ENCODE results near the gene SORCS1.

The SORCS1 gene

DNA sequence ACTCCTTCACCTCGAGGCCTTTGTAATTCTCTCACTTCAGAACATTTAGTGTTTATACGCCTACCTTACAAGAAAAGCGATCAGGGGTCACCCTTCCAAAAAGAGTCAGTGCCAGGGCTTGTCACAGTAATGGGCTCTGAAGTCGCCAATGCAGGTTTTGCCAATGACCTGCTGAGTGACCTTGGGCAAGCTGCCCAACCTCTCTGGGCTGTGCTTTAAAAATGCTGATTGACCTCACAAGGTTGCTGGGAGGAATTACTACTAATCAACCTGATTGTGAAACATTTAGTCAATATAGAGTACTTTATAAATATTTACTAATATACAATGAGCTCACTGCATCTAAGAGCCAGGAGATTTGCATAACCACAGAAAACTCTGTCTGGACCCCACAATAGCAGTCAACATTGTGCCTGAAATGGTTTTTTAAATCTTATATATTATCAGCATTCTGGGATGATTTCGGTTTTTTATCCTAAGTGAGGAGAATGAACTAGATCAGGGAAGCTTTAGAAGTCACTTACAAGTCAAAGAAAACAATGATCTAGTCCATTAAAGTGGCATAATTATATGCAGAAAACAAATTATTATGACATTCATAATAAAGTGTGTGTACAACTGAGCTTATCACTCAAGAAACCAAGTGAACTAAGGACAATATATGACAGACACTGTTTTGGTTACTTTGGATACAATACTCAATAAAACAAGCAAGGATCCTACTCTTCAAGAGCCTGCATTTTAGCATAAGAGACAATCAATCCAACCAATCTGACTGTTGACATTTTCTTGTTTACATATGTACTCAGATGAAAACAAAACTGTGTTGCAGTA, 290.5 kb downstream of the SORCS1 start:
- DNase-seq: no peak

DNA sequence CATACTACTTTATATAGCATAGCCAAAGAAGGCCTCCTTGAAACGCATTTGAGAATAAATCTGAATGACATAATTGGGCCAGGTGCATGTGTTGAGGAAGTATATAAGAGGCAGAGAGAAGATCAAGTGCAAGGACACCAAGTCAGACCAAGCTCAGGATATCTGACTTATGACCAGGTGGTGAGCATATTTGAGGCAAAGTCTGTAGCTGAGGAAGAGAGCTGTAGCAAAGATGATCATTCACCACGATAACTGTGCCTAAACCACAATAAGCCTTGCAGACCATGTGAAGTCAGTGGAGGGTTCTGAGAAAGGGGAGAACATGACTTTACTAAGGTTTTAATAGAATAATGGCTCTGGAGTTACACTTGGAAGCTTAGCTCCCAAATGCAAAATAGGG, 292.3 kb downstream of the SORCS1 start:
- DNase-seq: no peak

DNA sequence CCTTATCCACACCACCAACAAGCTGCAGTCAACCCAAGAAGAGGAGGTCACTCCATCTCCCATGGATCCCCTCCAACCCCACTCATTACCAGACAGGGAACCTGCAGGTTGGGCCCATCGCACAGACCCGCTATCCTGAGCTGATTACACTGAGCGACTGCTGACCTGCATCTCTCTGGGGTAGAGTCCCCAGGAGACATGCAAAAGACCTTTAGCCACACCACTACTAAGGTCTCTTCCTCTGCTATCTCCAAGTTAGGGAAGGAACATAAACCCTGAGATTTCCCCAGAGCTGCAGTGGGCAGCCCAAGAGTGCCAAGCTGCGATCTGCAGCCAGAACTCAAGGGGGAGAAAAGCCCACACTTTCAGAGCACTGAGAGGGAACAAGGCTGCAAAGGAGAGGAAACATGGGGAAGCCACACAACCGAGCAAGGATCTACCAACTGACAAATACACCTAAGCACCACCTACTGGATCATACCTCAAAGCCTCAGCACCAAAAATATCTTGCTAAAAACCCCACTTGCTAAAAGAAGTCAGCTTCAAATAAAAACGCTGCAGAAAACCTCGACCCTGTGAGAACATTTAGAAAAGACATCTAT, 298.2 kb downstream of the SORCS1 start:
- DNase-seq: no peak

DNA sequence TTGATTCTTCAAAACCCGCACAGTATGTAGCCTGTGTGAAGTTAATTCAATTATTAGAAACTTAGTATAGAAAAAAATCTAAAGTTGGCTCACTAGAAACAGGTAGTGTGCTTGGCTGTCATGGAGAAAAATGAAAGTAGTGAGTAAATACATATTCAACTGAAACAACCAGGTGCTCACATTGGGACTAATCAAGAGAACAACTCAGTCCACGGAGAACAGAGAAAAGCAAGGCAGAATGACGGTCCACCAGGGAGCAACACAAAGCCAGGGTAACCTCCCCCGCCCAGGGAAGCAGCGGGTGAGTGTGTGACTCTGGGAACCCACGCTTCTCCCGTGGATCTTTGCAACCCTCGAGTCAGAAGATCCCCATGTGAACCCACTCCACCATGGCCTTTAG, 300.5 kb downstream of the SORCS1 start:
- no peak for DNase-seq

DNA sequence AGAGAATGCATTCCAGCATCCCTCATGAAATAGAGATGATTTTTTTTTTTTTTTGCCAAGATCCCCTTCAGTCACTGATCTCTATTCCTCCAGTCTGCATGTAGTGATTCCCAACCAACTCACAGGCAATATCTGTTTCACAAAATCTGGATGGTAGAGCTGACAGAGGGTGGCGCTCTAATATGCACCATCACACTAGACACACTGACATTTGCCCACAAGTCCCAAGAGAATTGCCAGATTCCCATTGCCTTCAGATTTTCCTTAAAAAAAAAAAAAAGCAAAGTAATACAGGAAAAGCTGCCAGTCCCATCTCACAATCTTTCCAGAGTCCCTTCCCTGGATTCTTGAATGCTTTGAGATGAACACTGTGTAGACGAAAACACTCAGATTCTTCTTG, 301.0 kb downstream of the SORCS1 start:
- DNase-seq: no peak

DNA sequence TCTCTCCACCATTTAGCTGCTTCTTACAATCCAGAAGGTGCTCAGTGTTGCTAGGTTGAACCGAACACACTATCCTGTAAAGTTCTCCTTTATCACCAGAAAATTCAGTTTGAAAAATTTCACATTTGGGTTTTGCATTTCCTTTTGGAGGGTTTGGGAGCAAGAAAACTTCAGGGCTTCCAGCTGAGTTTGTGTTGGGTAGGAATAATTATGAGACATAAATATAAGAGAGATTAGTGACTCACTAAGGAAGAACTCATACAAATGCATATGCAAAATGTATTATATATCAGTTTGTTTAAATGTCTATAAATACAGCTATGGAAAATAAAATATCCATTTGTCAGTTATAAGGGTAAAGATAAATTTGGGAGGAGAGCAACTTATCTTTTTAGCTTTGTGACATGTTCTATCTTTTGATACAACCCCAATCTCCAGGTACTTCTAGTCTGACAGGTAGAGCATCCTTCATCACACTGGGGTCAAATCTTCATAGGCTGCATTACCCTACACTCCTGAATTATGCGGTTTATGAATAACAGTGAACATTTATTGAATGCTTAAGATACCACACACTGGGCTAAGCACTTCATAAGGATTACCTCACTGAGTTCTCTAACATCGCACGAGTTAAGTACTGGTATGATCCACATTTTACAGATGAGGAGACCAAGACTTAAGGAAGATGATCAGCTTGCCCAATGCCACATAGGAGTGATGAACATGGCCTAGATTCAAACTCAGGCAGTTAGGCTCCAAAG, 304.4 kb downstream of the SORCS1 start:
- DNase-seq: no peak

DNA sequence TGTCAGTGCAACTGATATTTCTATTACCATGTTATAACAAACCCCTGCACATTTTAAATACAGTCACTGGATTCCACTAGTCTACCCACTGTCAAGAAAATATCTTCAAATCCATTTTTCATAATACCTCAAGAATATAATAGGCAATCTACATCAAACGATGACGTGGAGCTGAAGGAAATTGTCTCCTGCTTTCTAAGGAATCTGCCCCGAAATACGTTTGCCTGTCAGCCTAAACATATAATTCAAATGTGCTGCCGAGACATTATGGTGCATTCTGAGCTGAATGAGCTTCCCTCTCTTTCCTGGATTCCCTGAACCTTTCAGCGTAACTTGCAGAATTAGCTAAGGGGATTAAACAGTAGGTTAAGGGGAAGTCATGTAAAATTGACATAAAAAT, 306.8 kb downstream of the SORCS1 start:
- no peak for DNase-seq

DNA sequence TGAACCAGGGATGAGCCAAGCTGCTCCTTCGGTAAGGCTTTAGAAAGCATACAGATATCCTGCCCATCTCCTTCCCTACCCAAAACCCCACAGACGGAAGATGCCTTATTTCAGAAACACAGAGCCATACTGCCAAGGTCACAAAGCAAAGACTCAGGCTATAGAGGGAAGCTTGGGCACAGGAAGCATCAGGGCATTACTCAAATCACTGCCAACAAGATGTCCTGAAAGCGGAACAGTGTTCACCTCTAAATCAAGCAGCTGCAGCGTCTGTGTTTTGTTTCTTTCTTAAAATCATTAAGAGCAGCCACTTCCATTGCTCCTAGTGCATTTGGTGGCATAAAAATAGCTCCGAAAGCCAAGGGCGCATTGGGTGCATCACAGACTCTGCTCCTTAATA, 307.3 kb downstream of the SORCS1 start:
- no peak for DNase-seq

DNA sequence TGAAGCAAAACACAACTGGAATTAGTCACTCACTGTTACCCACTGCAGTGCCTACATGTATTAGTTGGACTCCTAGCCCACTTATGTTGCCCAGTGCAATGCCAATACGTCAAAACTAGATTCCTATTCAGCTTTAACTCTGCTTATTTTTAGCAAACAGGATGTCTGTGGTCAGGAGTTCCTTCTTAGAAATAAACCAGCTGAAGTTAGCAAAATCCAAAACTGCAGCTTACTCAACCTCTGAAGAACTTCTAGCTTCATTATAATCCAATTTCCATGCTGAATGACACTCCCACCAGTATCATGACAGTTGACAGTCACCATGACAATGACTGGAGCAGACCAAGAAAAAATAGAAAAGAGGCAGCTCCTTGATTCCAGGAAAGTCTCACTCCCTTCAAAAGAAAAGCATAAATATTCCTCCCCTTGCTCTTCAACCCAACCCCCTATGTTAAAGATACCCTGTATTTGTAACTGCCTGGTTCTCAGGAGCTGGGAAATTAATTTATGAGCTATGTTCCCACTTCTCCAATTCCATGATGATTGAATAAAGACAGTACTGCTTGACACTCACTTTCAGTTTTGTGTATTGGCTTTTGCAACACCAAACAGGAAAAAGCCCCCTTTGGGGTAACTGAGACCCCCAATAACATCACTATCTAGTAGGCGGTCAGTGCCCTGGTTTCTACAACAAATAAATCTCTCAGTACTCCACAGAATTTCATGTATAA, 327.4 kb downstream of the SORCS1 start:
- DNase-seq: no peak

DNA sequence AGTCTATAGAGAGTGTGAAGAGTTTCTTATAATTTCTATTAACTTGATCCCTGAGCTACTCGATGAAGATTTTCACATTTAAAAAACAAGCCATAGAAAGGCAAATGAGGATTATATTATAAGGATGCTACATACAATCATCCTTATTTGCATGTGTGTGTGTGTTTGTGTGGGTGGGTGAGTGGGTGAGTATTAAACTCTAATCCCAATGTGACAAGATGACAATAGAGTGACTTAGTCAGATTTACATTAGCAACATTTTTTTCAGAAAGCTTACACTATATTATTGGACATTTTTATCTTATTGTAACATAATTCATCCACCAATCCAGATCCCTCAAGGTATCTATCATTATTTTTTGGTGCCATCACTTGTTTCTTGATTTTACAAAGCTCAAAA, 331.7 kb downstream of the SORCS1 start:
- no peak for DNase-seq

DNA sequence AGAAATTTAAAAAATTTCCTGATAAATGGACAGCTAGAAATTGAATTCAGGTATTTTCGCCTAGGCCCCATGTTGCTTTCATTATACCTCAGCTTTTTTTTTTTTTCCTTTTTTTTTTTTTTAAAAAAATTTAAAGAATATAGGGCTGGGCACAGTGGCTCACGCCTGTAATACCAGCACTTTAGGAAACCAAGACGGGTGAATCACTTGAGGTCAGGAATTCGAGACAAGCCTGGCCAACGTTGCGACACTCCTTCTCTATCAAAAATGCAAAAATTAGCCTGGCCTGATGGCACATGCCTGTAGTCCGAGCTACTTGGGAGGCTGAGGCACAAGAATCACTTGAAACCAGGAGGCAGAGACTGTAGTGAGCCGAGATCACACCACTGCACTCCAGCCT, 334.0 kb downstream of the SORCS1 start:
- DNase-seq: no peak

DNA sequence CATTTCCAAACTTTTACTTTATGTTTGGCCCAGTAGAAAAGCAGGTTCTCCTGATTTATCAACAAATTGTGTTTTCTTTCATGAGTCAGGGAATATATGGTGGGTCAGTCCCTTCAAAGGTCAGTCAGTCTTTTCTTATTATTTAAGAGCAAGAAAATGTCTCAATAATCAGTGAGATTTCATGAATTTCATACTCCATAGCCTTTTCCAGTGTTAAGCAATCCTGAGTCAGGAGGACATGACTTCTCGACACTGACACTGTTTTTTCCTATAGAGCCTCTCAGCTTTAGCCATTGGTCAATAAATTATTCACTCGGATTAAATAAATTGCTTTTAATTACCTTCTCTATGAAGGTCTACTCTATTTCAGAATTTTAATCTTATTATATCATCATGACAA, 334.5 kb downstream of the SORCS1 start:
- DNase-seq: no peak

DNA sequence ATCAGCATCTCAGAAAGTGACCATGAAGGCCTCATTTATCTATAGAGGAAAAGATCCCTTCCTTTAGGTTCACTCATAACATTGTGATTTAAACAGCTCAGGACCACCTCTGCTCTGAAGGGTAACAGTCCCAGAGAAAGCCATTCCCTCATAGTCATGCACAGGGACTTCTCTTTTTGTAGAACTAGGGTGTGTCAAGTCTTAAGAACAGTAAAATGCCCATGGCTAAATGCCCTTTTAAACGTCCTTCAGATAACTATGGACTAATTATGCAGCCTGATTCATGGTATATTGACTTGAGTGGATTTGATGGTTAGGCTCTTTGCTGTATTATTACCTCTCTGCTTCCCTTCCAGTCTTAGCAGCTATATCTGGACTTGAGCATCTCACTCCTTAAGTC, 337.8 kb downstream of the SORCS1 start:
- no peak for DNase-seq

DNA sequence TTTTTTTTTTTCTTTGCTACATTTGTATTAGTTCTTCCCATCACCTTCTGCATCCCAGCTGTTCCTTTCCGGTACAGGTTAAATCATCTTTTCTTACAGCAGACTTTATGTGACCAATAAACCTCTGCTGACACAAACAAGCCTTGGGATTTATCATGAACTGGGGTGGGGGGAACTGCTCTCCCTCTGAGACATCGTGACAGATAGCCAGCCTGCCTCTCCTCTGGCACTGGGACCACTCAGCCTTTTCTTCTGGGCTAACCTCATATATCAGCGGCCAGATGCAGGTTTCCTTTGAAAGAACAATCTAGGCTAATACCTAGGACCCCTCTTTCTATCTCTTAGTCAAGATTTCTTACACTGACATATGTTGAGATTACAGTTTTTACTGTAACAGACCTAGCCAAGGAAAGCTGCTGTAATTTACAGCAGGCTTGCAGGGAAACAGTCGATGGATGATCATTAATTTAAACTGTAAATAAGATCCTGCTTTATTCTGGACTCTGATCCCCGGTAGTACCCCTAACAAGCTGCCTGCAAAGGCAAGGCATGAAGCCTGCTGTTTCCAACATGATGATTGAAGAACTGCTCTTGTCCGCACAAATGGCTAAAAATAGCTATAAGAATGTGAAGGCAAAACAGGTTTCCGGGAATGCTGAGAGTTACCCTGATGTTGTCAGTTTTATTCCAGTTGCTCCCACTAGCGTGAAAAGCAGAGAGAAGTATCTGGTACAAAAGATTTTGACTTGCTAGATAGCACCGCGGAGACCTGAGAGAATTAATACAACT, 338.7 kb downstream of the SORCS1 start:
- no peak for DNase-seq

DNA sequence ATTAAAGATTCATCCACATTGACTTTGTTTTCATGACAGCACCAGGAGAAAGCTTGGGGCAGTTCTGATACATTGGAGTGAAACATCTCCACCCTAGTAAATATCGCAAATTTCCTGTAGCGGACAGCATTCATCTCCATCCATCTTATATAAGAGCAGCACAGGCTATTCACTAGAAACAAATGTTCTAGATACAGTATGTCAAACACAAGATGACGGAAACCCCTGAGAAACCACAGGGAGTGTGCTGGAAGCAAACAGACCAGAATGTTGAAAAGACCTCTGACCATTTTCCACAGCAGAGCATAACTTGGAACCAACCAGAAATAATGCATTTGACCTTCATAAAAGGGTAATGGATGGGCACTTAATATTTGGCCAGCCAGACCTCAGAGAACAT, 343.9 kb downstream of the SORCS1 start:
- no peak for DNase-seq

DNA sequence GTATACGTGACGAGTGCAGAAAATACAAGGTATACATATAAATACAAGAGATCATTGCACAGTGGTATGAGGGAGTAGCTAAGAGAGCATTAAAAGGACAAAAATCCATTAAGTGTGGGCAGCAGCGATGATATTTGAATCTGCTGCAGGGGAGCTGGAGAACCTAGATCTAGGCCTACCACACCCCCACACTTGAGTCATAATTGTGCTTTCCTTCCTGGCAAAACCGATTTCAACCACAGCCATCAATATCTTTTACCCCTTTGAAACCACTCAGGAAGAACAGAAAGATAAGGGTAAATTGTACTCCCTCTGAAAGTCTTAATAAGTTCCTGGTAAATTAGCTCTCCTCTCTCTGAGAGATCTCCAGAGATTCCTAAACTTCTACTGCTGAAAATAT, 345.0 kb downstream of the SORCS1 start:
- no peak for DNase-seq

DNA sequence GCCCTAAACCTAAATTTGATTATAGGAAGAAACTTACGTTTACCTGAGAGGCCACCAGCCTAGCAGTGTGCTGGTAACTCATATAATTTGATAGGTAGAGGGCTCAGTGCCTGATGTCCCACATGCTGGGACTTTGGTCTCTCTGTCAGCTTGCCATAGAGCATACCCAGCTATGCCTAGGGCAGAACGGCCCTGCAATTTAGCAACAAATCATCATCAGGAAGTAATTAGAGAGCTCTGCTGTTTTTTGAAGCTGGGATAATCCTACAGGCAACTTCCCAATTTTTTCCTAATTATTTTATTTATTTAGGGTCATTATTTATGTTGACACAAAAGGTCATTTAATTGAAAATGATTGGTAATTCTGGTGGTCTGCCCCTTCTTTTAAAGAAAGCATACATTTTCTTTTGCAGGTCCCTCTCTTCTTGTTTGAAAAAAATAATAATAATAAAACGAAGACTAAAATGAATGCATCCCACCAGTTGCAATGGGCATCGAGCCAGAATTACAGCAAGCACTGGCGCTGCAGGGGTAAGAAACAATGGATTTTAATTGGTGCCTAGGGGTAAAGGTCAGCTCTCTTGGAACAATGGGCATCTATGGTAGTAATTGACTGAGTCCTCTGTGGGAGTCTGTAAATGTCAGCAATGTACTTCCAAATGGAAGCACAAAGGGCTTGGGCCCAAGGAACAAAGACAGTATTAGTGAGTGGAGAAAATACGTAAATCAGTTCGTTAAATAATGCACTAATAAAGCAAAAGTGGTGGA, 348.0 kb downstream of the SORCS1 start:
- no peak for DNase-seq

DNA sequence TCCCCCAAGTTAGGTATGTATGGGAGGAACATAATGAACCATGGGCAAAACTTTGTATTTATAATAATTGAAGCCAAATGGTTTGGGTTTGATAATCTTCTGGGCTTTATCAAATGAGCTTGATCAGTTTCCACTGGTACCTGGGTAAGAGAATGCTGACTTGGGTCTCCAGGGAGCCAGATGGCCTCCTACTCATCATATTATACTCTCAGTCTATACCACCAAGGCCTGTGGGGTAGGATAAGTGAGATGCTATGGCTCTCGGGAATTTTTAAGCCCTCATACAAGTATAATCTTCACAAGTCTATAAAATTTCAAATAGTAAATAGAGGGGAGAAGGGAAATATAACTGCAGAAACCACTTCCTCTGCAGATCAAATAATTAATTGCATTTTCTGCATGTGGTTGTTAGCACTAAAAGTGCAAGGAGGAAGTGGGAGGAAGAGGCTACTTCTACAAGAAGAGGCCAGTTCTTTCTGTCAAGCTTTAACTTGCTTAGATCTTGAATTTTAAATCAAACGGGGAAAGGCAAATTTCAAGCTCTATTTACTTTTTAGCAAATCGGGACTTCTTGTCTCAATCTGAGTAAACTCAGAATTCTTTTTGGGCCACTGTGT, 349.0 kb downstream of the SORCS1 start:
- DNase-seq: no peak

DNA sequence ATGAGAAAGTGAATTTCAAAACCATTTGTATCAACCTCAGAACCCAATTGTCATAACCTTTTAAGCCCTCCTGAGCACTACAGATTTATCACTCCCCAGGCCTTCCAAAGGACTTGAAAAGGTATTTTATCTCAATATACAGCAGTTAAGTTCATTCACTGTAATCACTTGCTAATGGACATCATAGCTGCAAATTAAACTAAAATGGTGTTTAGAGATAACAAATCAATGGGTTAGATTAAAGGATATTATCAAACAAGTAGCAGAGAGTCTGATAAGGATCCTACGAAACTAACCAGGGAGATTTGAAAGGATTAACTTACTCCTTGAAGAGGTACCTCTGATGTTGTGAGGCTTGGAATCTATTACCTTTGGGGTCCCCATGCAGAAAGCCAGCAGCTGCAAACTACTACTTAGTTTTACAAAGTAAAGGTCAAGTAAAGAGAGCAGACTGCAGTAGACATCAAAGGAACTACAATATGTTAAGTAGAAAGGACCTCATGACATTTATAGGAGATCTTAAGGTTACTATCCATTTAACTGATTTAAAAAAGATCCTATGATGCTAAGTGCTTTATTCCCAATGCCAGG, 359.4 kb downstream of the SORCS1 start:
- no peak for DNase-seq

DNA sequence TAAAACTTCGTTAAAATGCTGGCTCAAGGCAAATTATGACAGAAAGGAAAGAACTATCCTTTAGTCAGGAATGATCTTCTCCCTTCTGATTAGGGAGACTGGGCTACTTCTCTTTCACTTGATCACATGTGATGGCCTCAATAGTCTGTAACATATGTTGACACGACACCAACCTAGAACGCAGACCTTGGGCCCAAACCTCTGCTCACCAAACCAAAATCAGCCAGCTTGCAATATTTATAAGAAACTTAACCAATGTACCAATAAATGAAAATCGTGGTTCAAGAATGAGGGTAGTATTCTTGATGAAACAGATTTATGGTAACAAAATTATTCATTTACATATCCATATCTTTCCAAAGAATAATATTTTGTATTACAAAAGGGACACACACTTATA, 361.6 kb downstream of the SORCS1 start:
- no peak for DNase-seq

DNA sequence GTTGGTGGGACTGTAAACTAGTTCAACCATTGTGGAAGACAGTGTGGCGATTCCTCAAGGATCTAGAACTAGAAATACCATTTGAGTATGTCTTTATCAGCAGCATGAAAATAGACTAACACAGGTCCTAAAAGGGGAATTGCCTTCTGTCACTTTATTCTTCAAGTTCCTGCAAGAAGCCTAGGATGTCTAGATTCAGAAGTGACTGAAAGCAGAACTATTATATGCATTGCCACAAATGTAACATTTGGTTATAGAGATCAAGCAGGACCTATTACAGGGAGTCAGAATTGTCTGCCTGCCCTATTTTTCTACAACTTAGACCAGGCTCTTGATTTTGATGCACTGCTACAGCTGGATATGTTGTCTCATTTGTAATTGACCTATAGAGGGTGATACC, 364.7 kb downstream of the SORCS1 start:
- no peak for DNase-seq
